Amygdala (tissue), 56 donors: ENCODE data around the gene NEK10.

Source experiments
- DNase-seq, 56 donors: peaks; one replicate each; lab custom pipeline; 2025; lab: John Stamatoyannopoulos, UW

Gene NEK10

DNA sequence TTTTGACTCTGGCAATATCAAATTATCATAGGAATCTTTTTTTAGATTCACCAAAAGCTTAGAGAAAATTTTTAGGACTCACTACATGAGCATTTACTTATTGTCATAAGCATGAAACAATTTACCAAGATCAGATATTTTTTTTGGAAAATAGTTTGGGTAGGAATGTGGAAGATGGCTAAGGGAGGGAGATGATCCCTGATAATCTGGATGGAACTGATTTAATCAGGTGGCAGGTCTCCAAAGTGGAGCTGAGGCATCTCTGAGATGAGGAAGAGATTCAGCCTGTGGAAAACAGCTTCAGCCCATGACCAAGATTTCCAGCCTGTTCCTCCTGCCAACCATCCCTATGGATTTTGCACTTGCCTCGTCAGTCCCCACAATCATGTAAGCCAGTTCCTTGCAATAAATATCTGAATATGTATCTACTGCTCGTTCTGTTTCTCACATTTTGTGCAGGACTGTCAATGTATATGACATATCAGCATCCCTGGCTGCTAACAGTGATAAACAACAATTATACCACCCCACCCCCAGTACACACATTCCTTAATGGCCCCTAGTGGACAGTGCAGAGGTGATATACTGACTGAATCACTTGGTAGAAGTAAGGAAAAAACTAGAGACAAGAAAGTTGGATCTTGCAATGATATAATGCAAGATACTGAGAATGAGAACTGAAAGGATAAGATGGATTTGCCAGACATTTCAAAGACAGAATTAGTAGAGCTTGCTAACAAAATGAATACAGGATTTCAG, 183.8 kb downstream of the NEK10 start:
- DNase-seq, result no peak

GRCh38 chr3:27184261-27184660, 184.9 kb downstream of the NEK10 start:
- no peak for DNase-seq

DNA sequence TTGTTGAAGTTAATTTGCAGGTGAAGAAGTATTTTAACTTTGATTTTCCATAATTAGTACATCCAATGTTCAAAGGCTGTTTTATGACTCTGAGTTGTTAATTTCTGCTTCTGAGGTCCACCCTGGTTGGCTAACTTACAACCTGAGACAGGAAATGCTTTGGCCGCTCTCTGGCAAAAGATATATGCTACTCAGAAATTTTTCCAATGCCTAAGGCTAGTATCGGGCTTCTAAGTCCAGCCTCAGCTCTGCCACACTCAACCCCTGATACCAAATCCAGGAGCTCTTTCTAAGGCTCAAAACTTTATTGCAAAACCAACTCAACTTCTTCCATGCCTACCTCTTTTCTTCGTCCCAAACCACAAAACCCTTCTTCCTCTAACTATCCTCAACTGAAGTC, 192.9 kb downstream of the NEK10 start:
- DNase-seq, result no peak

- DNase-seq, result no peak
Observed at GRCh38 chr3:27174530-27174929, 194.7 kb downstream of the NEK10 start.

DNA sequence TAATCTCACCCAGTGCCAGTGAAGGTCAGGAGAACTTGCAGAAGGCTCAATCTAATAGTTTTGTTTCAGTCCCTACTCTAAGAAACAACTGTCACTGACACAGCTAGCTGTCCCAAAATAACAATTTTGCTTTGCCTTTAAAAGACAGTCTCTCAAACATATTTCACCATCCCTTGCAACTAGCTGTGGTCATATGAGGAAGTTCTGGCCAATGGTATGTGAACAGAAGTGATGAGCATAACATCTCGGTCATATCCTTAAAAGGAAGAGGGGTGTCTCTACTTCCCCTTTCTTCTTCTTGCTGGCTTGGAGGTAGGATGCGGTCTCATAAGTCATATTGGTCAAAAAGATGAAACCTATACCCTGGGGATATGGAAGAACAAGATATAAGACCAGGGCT, 198.1 kb downstream of the NEK10 start:
- no peak for DNase-seq

DNA sequence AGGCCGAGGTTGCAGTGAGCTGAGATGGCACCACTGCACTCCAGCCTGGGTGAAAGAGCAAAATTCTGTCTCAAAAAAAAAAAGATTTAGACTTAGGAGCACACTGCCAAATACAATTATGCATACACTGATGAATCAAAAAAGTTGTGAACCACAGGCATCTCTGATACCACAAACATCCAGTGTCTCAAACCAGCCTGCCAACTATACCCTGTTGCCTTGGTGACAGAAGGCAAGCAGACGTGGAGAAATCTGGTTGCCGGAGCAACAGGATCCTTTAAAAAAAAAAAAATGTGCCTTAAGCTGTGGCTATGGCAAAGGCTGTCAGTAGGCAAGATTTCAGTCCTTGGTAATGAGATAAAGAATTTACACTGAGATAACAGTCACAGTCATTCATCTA, 202.3 kb downstream of the NEK10 start:
- peak in 22 of 56 donors; percentile 1 to 47 (median 14) for DNase-seq

DNA sequence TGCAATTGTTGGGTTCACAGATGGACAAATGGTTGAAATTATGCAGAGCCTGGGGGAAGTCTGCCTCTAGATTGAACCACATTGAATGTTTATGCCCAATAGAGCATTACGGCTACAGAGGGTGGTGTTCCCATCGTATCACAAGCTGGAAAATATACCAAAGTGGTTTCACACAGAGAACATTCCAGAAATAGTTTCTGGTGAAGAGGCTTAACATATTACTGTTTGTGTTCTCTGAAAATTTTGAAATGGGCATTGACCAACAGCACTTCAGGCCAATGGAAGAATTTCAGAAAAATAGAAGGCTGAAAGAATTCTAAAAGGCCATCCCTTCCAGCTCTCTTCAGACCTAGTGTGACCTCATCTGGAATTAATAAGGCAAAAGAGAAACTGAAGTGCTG, 203.9 kb downstream of the NEK10 start:
- no peak for DNase-seq

GRCh38 chr3:27160779-27161287, 208.3 kb downstream of the NEK10 start:
- no peak for DNase-seq

DNA sequence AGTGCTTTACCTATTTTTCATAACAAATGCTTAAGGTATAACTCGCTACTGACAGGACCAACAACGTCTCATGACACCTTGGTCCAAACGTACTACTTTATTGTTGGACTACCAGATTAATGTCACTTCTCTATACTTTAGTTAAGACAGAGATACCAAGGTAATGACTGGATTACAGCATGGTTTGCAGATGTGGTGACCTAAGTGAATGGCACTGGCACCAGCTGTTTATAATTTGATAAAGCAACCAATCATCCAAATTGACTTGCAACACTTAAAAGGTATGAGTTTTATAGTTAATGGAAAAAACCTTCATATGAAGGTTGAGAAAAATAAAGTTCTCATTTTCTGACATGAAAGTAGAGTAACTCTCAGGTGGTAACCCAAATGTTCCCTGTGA, 209.0 kb downstream of the NEK10 start:
- DNase-seq, result no peak

DNA sequence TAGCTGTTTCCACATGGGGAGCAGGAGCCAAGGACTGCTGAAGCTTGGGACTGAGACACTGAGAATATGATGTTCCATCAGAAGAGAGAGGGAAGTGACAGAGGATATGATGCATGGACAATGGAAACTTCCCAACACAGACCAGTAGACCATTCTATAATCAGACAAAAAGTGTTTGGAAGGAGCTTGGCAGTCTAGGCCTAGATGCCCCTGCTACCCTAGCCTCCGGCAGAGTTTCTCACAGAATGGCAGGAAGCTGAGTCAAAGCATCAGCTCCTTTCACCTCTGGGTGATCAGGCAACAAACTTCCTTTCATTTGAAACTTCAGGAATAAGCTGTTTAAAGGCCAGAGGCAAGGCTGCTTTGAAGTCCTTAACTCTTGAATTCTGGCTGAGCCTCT, 222.0 kb downstream of the NEK10 start:
- no peak for DNase-seq

DNA sequence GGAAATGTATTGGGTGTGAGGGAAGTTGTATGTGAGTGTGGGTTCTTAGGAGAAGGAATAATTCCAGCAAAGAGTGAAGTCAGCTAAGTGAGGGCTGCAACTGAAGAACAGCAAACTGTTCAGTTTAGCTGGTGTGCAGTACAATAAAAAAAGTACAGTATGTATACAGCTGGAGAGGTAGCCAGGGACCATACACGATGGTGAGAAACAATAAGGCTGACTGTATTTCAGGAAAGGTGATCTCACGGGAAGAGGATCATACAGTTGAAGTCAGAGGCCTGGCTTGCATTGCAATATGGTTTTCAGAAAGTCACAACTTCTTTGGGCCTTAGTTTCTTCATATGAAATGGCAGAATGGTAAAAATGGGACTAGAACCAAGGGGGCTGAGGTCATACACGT, 222.4 kb downstream of the NEK10 start:
- DNase-seq, result no peak

DNA sequence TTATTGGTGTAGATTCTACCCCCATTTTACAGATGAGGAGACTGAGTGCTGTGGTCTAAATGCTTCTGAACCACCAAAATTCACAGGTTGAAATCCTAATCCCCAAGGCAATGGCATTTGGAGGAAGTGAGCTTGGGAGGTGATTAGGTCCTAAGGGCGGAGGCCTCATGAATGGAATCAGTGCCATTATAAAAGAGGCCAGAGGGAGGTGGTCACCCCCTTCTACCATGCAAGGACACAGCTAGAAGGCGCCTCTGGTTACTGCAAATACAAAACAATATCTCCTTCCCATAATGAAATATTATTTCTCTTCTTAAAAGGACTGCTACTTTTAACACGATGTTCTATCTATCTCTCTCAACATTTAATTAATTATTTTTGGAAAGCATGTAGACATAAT, 223.5 kb downstream of the NEK10 start:
- no peak for DNase-seq

- no peak for DNase-seq
Observed at GRCh38 chr3:27141668-27142067, 227.5 kb downstream of the NEK10 start.

DNA sequence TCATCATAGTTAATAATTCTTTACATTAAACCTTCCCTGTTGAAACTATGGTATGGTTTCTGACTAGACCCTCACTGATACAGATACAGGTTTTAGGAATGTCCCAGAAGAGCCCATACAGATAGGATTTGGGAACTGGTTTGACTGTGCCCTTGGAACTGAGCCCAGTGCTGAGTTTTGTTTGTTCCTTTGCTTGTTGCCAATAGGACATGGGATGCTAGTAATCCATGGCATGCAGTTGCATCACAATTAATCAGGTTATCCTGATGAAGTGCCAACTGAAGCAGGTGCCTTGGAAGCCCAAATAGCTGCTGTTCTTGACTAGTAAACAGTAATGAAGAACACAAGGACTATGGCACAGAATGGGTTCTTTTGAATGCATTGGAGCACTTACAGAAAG, 230.6 kb downstream of the NEK10 start:
- DNase-seq, result no peak

- DNase-seq, result no peak
Observed at GRCh38 chr3:27138005-27138404, 231.2 kb downstream of the NEK10 start.

DNA sequence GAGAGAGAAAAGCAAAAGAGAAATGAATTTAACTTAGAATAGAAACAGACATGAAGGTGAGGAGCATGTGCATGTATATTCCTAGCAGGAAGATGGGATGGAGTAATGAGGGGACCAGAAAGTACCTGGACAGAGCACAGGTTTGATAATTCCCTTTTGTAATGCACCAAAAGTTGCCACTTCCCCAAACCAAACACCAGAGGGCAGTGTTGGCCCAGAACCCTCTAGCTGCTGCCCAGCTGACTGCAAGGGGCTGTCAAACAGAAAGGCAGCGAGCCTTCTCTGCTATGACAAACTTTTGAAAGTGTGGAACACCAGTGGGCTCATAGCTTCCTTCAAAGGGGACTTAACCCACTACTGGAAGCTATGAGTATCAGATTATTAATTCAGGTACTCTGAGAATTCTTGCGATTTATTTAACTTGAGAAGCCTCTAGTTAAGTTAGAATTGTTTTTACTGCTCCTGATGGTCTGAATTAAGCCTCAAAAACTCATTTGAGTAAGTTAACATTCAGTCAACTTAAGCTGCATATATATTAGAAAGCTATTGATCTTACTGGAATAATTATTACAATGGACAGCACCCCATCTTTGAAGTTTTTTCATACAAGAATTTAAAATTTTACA, 234.9 kb downstream of the NEK10 start:
- DNase-seq, result peak in 49 of 56 donors; percentile 0 to 74 (median 25)

GRCh38 chr3:27133060-27133459, 236.1 kb downstream of the NEK10 start:
- no peak for DNase-seq

- DNase-seq, result no peak
Observed at GRCh38 chr3:27130796-27131195, 238.4 kb downstream of the NEK10 start.

DNA sequence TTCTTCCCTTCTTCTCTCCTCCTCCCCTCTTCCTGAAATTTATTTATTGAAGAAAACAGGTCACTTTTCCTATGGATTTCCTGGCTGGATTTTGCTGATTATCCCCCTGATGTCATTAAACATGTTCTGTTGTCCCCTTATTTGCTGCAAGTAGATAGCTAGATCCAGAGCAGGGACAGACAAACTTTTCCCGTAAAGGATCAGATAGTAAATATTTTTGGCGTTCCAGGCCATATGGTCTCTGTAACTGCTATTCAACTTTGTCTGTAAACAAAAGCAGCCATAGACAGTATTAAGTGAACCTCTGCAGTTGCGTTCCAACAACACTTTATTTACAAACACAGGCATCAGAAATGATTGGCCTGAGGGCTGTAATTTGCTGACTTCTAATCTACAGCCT, 241.3 kb downstream of the NEK10 start:
- DNase-seq, result no peak

- no peak for DNase-seq
Observed at GRCh38 chr3:27127195-27127594, 242.0 kb downstream of the NEK10 start.

- DNase-seq, result no peak
Observed at GRCh38 chr3:27125821-27126501, 243.2 kb downstream of the NEK10 start.

DNA sequence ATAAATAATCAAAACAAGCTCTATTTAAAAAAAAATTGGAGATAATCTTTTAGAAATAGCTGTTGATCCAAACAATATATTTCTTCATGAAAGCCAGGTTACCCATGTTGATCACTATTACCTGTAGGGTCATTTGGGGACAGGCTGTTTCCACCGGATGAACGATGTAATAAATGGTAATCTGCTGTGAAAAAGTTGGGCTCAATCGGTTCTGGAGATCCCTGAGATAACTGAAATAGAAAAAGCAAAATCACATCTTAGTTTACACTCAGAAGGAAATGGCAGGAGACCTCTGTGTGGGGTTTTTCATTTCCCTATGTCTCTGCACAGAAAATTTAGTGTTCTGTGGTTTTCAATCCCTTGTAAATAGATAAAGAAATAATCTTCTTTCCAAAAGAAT, 249.5 kb downstream of the NEK10 start:
- DNase-seq, result no peak
